ENCODE data around the gene ALDH4A1.

DNA sequence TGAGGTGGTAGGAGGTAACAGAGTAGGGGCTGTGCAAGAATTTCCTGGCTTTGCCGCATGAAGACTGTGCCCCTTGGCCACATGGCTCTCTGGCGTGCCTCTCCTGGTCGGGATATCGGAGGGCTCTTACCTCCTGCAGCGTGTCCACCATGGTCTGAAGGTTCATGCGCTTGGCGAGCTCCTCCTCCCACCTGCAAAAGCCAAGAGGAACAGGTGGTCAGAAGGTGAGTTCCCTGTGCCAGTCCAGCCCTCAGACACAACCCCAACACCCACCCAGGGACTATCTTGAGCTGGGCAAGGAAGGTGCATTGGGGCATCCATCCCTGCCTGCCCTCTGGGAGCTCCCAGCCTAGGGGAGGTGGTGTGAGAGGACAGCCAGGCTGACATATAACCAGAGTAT lies 18.6 kb upstream of the ALDH4A1 start:
- TF ChIP-seq, protein P1, sequence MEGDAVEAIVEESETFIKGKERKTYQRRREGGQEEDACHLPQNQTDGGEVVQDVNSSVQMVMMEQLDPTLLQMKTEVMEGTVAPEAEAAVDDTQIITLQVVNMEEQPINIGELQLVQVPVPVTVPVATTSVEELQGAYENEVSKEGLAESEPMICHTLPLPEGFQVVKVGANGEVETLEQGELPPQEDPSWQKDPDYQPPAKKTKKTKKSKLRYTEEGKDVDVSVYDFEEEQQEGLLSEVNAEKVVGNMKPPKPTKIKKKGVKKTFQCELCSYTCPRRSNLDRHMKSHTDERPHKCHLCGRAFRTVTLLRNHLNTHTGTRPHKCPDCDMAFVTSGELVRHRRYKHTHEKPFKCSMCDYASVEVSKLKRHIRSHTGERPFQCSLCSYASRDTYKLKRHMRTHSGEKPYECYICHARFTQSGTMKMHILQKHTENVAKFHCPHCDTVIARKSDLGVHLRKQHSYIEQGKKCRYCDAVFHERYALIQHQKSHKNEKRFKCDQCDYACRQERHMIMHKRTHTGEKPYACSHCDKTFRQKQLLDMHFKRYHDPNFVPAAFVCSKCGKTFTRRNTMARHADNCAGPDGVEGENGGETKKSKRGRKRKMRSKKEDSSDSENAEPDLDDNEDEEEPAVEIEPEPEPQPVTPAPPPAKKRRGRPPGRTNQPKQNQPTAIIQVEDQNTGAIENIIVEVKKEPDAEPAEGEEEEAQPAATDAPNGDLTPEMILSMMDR (IDR thresholded peaks at IDR 0.05; ENCODE audit: insufficient read depth, low read depth, low read length): no peak
- no peak for TF ChIP-seq EZH2 (IDR thresholded peaks at IDR 0.05; ENCODE audit: insufficient read depth, low read length)

All from astrocyte (in vitro differentiated cells and primary cell).